ENCODE measurements around the gene HOXA3.

The HOXA3 gene

DNA sequence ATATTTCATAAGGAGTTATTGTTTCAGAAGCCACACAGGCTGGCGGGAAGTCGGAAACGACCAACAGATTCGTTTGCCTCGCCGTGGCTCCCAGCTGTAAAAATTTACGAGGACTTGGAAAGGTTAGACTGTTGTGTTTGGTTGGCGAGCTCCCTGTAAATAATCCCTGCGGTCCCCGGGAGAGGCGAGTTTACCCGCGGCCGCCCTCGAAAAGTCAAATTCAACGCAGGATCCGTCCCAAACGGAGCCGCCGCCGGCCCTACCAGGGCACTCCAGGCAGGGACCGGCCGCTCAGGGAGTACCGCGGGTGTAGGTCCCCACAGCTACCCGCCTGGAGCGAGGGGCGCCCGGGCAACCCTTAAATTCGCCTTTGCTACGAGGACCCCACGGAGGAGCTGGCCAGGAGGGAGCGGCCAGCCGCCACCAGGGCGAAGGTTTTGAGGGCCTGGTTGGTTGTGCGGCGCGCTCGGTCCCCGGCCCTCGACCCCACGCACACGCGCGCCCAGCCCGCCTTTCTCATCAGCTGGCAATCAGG lies 13.7 kb upstream of the HOXA3 start:
- peak; percentile 58 for DNase-seq

DNA sequence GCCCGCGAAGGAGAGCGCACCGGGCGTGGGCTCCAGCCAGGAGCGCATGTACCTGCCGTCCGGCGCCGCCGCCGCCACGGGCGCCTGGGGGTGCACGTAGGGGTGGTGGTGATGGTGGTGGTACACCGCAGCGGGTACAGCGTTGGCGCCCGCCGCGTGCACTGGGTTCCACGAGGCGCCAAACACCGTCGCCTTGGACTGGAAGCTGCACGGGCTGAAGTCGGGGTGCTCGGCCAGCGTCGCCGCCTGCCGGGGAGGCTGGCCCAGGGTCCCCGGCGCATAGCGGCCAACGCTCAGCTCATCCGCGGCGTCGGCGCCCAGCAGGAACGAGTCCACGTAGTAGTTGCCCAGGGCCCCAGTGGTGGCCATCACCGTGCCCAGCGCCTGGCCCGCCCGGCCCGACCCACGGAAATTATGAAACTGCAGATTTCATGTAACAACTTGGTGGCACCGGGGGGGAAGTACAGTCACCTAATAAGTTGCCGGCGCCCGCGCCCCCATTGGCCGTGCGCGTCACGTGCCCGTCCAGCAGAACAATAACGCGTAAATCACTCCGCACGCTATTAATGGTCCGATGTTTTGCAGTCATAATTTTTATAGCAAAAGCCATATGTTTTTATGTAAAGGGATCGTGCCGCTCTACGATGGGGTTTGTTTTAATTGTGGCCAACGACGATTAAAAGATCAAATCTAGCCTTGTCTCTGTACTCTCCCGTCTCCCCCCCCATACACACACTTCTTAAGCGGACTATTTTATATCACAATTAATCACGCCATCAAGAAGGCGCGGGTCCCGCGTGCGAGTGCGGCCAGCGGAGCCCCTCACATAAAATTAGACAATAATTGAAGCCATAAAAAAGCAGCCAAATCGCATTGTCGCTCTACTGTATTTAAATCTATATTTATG lies 13.0 kb upstream of the HOXA3 start, which contains the start of gene HOXA9:
TSS of gene HOXA9 (minus strand) at position 449 of the 907 bp plus-strand sequence. CDS start at position 369, 80 bp downstream.
- DNase-seq = peak; percentile 87

DNA sequence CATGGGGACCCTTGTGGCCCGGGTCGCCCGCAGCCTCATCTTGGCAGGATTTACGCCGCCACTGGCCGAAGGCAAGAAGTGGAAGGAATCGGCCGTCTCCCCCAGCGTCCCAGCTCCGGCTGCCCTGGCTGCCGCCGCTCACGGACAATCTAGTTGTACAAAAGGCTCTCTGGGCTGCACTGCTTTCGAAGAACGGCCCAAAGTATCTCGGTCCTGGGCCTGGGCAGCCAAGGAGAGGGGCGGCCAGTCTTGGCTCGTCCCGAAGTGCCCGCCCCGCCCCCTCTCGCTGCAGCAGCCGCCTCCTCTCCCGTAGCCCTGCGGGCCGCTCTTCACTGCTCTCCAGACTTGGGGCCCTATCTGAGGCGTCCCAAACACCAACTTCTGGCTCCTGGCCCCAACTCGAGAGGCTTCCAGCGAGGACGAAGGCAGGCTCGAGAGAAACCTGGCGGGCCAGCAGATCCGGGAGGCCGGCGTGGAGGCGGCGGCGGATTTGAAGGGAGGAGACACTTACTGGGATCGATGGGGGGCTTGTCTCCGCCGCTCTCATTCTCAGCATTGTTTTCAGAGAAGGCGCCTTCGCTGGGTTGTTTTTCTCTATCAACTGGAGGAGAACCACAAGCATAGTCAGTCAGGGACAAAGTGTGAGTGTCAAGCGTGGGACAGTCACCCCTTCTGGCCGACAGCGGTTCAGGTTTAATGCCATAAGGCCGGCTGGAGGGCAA lies 12.1 kb upstream of the HOXA3 start:
- DNase-seq = peak; percentile 18

DNA sequence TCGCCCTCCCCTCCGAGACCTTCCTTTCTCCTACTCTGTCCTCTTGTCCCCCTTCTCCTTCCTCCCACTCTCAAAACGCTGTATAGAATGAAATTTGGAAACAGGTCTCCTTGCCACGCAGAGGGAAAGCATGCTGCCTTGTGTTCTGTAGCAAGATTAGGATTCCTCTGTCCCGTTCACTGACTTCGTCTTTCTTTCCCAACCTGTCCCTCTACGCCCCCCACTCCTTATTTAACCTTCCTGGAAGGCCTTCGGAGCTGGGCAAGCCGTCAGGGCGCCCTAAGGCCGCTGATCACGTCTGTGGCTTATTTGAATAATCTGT lies 11.6 kb upstream of the HOXA3 start:
- DNase-seq = no peak

DNA sequence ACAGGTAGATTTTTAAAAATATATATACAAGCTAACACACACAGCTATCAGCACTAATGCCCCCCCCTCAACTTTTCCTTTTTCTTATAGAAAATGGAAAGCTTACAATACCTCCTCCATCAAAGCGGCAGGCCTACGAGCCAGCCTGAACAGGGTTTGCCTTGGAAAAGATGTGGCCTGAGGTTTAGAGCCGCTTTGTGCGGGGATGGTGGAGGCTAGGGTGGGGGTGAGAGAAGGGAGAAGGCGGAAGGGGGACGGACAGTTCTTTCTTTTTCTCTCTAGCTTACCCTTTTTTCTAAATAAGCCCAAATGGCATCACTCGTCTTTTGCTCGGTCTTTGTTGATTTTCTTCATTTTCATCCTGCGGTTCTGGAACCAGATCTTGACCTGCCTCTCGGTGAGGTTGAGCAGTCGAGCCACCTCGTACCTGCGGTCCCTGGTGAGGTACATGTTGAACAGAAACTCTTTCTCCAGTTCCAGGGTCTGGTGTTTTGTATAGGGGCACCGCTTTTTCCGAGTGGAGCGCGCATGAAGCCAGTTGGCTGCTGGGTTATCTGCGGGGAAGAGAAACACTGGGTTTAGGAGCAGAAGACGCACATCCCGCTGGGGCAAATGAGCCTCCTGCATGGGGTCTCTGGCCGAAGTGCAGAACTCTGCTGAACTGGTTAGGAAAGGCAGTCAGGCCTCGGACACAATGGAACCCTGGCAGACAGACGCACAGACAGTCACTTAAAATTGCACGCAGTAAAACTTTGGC lies 11.1 kb upstream of the HOXA3 start:
- DNase-seq = no peak

DNA sequence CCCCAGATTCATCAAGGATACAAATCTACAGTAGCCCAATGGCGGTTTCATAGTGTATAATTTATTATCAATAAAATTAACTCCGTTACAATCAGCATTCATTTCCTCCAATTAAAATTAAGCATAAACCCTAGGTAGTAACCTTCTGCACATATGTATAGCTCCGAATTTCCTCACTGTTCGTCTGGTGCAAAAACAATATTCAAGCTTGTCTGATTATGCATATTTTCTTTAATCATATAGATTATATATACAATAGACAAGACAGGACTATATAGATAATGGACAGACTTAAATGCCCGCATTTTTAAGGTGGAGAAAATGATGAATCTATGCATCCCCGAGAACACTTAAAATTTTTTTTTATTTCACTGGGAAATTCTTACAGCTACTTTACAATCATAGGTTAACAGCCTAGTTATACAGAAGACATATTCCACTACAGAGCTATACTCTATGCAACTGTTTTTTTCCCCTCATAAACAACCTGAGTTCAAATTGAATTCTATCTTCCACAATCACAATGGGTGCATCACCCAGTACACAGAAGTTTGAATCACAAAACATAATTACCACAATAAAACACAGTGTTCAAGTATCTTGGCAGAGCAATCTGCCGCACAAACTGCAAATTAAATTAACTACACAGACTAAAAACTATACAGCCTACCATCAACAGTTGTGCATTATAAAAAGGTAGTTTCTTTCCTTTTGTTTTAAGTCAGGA lies 10.3 kb upstream of the HOXA3 start:
- DNase-seq = no peak

DNA sequence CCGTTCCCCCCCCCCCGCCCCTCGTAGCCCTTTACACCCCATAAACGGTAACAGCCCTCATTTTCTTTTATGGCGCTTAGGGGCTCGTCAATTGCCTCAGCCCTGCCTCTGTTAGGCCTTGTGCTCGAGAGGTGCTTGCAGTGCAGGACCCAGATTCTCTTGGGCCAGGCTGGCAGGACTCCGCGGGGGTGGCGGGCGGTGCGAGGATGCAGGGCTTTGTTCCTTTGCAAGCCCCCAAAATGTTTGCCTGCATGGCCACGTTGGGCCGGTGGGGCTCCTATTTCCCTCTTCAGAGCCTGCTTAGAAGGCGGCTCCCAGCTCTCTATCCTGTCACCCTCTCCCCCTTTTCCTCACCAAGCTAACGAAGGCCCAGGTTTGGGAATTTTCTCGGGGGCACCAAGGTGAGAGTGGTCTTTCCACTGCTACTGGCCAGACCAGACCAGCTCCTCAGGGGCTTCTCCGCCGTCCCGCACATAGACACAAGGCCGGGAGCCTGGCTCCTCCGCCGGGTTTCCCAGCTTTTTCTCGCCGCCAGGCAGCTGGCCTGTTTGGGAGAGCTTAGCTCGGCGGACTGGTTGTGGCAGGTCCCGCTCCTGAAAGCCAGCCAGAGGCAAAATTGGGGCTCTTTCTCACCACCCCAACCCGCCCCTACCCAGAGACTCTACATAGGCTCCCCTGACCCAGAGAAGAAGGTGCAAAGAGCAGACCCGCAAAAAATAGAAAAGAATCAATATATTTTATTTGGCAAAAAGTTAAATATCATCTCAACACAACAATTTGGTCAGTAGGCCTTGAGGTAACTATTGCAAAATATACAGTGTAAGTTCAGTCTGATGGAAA lies 9.6 kb upstream of the HOXA3 start:
- DNase-seq = peak; percentile 18

DNA sequence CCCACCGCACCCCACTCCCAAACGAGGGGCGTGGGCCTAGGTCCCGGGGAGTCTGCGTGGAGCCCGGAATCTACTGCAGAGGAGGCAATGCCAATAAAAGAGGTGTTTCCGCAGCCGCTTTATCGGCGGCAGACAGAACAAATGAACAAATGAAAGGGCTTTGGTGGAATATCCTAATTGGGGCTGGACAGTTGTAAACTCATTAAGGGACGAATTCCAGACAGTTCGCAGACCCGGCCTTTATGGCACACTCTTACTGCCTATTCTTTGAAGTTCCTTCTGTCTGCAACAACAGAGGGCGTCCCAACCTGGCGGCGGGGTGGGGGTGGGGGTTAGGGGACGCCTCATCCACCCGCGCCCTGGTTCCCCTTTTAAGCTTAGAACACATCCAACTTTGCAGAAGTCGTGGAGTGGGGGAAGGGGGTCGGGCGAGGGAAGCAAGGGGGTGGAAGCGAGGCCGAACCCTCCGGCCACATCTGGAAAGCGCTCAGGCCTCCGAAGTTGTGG lies 8.9 kb upstream of the HOXA3 start:
- DNase-seq = peak; percentile 22

DNA sequence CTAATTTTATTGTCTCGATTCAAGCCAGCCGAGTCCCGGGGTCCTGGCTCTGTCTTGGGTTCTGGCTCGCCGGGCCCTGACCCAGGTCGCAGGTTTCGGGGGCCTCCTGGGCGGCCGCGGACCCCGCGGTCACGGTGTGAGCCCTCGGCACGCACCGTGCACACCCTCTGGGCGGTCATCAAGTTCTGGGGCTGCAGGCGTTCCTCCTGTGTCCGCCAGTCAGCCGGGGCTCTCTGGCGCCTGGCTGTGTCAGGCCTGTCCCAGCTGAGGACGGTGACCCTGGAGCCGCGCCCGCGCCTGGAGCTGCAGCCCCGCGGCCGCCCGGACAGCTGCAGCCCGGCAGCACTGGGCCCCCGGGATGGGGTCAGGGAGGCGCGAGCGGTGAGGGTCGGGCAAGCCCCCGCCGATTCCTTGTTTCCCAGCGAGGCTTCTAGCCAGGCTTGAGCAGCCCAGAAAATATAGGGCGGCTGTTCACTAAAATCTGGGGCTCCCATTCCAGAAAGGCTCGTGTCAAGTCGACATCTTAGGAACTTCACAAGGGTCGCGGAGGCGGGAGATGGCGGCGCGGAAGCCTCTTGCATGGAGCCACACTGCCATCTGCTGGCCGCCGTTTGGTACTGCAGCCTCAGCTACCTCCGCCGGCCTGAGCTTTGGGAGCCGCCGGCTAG lies 8.3 kb upstream of the HOXA3 start:
- DNase-seq = peak; percentile 80

DNA sequence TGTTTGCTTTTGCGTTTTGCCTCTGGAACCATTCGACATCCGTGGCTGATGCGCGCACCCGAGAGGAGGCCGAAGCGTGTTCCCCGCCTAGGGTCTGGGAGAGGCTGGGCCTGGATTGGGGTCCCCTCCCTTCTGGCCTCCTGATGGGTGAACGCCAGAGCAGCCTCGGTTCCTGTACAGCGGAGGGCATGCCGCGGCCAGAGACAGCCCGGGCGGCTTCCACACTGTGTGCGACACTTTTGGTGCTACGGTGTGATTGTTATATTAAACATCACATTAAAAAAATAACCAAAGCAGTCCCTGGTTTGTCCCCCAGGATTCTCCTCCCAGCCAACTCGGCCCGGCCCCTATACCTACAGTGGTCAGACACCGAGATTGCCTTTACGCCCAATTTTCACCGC lies 7.8 kb upstream of the HOXA3 start:
- no peak for DNase-seq

DNA sequence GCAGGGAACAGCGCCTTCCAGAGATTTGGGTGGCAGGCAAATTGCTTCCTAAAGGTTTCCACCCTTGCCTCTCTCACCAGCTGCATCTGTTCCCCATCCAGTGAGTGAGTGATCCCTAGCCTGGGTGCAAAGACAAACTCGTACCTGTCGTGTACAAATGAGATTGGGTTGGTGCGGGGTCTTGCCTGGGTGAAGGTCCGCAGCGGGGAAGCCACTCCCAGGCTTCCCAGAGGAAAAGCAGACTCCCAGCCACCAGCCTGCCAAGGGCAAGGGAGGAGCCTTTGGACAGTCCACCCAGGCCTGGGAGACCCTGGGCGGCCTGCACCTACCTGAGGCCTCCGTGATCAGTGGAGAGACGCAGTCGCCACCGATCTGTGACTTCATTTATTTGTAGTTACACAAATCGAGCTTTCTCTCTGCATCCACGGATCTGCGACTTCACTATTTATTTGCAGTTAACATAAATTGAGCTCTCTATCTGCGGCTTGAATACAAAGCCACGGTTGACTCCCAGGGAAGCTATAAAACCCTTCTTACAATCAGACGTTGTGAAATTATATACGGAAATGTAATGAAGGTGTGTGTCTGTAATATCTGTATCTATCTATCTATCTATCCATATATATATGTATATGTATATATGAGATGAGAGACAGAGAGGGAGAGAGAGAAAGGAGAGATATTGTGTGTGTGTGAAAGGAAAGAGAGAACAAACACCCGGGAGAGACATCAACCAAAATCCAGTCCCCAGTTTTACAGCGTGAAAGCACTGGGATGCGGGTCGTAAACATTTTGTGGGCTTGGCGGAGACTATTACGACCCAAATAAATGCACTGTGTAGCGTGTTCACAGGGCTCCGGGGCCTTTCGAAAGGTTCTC lies 7.1 kb upstream of the HOXA3 start:
- DNase-seq = no peak

DNA sequence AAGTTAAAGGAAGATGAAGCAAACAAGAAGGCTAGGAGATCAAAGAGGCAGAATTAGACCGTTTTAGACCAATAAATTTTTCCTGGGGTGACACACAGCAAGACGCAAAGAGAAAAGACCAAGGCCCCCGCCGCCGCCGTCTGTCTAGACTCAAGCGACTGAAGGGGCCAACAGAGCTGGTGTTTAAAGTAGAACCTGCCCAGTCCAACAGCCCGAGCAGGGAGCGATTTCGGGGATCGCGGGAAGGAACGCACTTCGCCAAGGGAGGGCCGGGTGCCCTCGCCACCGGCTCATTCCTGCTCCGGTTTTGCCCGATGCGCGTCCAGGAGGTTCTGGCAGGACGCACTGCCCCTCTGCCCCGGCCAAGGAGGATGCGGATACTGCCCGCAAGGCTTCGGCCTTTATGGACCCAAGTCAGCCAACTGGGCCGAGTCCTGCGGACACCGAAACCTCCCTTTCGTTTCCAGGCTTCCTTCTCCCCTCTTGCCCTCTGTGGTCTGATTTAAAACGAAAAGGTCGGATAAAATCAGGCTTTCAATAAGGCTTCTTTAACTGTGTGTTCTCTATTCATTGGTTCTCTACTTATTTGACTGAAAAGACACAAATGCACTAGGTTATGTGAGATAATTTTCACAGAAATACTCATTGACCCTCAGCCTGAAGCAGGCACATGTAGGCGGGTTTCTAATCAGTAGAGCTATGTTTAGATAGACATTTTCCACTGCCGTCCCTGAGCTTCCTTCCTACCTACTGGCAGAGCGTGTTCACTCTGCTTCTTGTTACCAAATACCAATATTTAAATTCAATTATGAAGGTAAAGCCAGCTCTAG lies 6.3 kb upstream of the HOXA3 start:
- DNase-seq = no peak

DNA sequence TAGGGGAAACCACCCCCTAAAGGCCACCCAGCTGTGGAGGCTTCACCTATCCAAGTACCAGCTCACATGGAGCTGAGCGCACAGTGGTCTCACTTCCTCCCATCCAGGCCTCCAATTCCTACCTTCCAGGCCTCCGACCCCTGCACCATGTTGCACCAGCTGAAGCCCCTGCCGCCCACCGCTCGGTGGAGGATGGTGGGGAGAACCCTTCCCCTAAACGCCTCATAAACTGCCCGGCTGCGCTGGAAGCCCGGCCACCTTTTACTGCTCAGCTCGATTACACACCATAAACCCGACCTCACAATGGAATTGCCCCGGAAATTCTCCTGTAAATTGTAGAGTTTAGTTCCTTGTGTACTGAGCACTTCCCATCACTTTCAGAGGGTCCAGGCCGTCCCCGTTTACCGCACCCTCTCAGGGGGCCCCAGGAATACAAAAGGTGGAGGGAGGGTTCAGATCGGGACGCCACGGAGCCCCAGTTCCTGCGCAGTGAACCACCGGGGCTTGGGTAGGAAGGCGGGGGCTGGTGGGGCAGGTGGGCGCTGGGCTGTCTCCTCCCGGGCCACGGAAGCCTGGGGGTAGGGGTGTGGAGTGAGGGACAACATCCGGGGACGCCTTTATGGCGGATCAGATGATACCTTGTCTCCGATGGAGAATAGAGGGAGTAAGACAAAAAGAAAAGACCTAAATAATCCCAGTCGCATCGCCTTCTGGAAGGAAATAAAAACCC lies 5.5 kb upstream of the HOXA3 start:
- no peak for DNase-seq

DNA sequence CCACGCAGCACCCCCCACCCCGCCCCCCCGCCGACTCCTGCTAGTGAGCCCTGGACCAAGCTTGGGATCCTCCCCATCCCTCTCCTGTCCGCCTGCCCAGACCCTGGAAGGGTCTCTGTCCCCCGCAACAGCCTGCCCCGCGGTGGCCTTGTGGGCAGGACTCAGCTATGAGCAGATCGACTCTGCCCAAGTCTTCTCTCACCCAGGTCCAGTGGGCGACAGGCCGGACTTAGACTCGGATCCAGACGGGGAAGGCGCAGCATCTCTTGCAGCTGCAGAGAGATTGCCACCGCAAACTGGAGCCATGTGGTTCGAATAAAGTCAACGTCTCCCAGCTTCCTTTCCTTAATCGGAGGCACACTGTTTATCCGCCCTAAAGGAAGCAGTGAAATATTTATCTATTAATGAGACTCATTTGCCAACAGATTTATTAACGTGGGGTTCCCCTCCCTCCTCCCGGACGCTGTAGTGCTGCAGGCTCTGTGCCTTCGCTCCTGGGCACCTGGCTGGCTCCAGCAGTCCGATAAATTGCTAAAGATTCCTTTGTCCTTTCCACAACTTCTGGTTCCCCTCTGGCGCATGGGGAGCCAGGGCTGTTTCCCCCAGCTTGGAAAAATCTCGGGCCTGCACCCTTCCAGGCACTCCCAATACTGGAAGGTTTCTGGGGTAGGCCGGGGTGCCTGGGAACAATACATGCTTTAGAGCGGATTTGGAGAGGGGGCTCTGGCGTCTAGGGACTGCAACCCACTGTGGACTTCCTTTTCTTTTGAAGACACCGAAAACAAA lies 4.7 kb upstream of the HOXA3 start:
- no peak for DNase-seq

DNA sequence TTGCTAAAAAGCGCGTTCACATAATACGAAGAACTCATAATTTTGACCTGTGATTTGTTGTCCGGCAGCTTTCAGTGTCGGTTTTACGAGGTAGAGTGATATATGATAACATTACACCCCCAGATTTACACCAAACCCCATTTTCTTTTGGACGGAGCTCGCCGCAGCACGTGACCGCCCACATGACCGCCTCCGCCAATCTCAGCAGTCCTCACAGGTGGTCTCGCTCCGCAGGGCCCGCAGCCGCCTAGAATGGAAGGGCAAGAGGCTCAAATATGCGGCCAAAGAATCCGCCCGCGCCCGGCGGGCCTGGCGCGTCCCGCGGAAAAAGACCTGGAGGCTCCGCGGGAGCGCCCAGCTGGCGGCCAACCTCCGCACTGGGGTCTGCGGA lies 4.1 kb upstream of the HOXA3 start, which contains the start of gene HOXA7:
TSS of gene HOXA7 (minus strand) at position 168 of the 391 bp plus-strand sequence. CDS start at position 38, 130 bp downstream.
- DNase-seq = peak; percentile 84

DNA sequence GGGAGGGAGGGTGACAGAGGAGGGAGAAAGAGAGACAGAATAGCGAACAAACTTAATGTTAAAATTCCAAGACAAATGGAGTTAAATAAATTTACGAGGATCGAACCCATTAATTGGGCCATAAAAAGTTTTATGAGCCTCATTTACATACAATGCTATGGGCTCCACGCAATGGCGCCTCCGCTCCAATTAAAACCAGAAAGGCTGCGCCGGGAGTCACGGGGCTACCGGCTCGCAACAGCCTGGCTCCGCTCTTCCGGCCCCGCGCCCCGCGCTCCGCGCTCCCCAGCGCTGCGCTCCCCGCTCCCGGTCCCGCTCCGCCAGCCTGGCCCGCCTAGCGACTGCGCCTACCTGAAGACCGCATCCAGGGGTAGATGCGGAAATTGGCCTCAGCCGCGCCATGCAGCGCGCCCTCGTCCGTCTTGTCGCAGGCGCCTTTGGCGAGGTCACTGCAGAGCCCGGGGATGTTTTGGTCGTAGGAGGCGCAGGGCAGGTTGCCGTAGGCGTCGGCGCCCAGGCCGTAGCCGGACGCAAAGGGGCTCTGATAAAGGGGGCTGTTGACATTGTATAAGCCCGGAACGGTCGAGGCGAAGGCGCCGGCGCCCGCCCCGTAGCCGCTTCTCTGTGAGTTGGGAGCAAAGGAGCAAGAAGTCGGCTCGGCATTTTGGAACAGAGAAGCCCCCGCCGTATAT lies 3.6 kb upstream of the HOXA3 start:
- DNase-seq = peak; percentile 52

All from EL (cell line).